Limb (tissue), 2 donors: Measurements from ENCODE around the gene ADAM12.
A peak's percentile ranks its signal among the peaks of the same experiment; 100 is the strongest.
"Not testable (repeated sequence)": the region's sequence is repeated elsewhere in the genome, so short reads cannot be mapped to it uniquely, and the experiment has no call there.

Experiments used
- DNase-seq, 2 donors: peaks; one replicate each; pipeline ENCODE4 v3.0.0-alpha.2; 2016; ENCODE audit errors: extremely low spot score in 2 of 2

ADAM12 gene

GRCh38 chr10:126375926-126376554, 12.2 kb downstream of the ADAM12 start:
- DNase-seq: no peak

- no peak for DNase-seq
Measured at GRCh38 chr10:126375299-126375698, 13.0 kb downstream of the ADAM12 start.

GRCh38 chr10:126374435-126374834, 13.8 kb downstream of the ADAM12 start:
- no peak for DNase-seq

GRCh38 chr10:126373972-126374371, 14.3 kb downstream of the ADAM12 start:
- DNase-seq: no peak

GRCh38 chr10:126373147-126373546, 15.1 kb downstream of the ADAM12 start:
- DNase-seq: peak; percentile 75 to 83

GRCh38 chr10:126372396-126372795, 15.9 kb downstream of the ADAM12 start:
- no peak for DNase-seq

- peak; percentile 50 to 56 for DNase-seq
Measured at GRCh38 chr10:126369125-126369710, 19.1 kb downstream of the ADAM12 start.

- DNase-seq: no peak
Measured at GRCh38 chr10:126357169-126357568, 31.1 kb downstream of the ADAM12 start.

- no peak for DNase-seq
Measured at GRCh38 chr10:126353666-126354065, 34.6 kb downstream of the ADAM12 start.

- no peak for DNase-seq
Measured at GRCh38 chr10:126352453-126352852, 35.8 kb downstream of the ADAM12 start.

- DNase-seq: no peak
Measured at GRCh38 chr10:126351021-126351420, 37.3 kb downstream of the ADAM12 start.

GRCh38 chr10:126350216-126350992, 37.9 kb downstream of the ADAM12 start:
- peak; percentile 50 to 55 for DNase-seq

- no peak for DNase-seq
Measured at GRCh38 chr10:126349676-126350075, 38.6 kb downstream of the ADAM12 start.

- DNase-seq: peak in 1 of 2 donors; percentile 62
Measured at GRCh38 chr10:126349101-126349500, 39.2 kb downstream of the ADAM12 start.

GRCh38 chr10:126343496-126343895, 44.8 kb downstream of the ADAM12 start:
- DNase-seq: not testable (repeated sequence)

- no peak for DNase-seq
Measured at GRCh38 chr10:126342680-126343079, 45.6 kb downstream of the ADAM12 start.

GRCh38 chr10:126341491-126341890, 46.8 kb downstream of the ADAM12 start:
- DNase-seq: no peak

- no peak for DNase-seq
Measured at GRCh38 chr10:126337251-126337810, 50.9 kb downstream of the ADAM12 start.

GRCh38 chr10:126336801-126337200, 51.5 kb downstream of the ADAM12 start:
- DNase-seq: no peak

GRCh38 chr10:126334272-126334671, 54.0 kb downstream of the ADAM12 start:
- DNase-seq: no peak

GRCh38 chr10:126332576-126332975, 55.7 kb downstream of the ADAM12 start:
- no peak for DNase-seq

GRCh38 chr10:126331101-126331500, 57.2 kb downstream of the ADAM12 start:
- no peak for DNase-seq
